Astrocyte (in vitro differentiated cells and primary cell): Measurements from ENCODE around the gene CLASRP. TPM values are rescaled to one million over a fixed set of nuclear protein-coding genes. Genes with fewer than 3 reads are reported as not detected.

ENCODE experiments used
- DNase-seq: peaks from one replicate; pipeline ENCODE4 v3.0.0-alpha.2; 2010; ENCODE audit warnings: low read depth
- FAIRE-seq: peaks from 2 replicates; lab custom pipeline; 2011; peaks lifted over from hg19 to GRCh38; lab: Jason Lieb, UNC
- H2AFZ ChIP-seq: 2 replicates; pipeline ENCODE4 v1.6.0; 2012; ENCODE audit warnings: low read depth, low read length, inconsistent platforms
- H3K27ac ChIP-seq: 2 replicates; pipeline ENCODE4 v1.5.1; 2011; ENCODE audit warnings: low read depth, low read length, inconsistent platforms
- H3K27me3 ChIP-seq: 2 replicates; pipeline ENCODE4 v1.6.0; 2011; ENCODE audit warnings: low read length, inconsistent platforms; ENCODE audit not compliant: insufficient read depth
- H3K36me3 ChIP-seq: 2 replicates; pipeline ENCODE4 v1.5.1; 2011; ENCODE audit warnings: low read length, inconsistent platforms; ENCODE audit not compliant: insufficient read depth
- H3K4me1 ChIP-seq: 2 replicates; pipeline ENCODE4 v1.5.1; 2011; ENCODE audit warnings: low read length, inconsistent platforms; ENCODE audit not compliant: insufficient read depth
- H3K4me2 ChIP-seq: 2 replicates; pipeline ENCODE4 v1.6.0; 2012; ENCODE audit warnings: low read length, inconsistent platforms
- H3K4me3 ChIP-seq: 2 replicates; pipeline ENCODE4 v1.5.1; 2011; ENCODE audit warnings: low read depth, mild to moderate bottlenecking, low read length, inconsistent platforms; ENCODE audit not compliant: insufficient read depth
- H3K79me2 ChIP-seq: 2 replicates; pipeline ENCODE4 v1.6.0; 2012; ENCODE audit warnings: mild to moderate bottlenecking, low read length, inconsistent platforms; ENCODE audit not compliant: insufficient read depth
- H3K9ac ChIP-seq: 2 replicates; pipeline ENCODE4 v1.6.0; 2012; ENCODE audit warnings: mild to moderate bottlenecking, low read length, inconsistent platforms
- H3K9me3 ChIP-seq: 2 replicates; pipeline ENCODE4 v1.5.1; 2012; ENCODE audit warnings: low read depth, mild to moderate bottlenecking, low read length, inconsistent platforms; ENCODE audit not compliant: insufficient read depth
- H4K20me1 ChIP-seq: 2 replicates; pipeline ENCODE4 v1.6.0; 2012; ENCODE audit warnings: low read length, inconsistent platforms; ENCODE audit not compliant: insufficient read depth
- H3K27ac Mint-ChIP-seq: one replicate; pipeline ENCODE4 v1.8.0; 2021; ENCODE audit warnings: mild to moderate bottlenecking, mixed read lengths; ENCODE audit not compliant: unreplicated experiment
- H3K27me3 Mint-ChIP-seq: one replicate; pipeline ENCODE4 v1.8.0; 2021; ENCODE audit warnings: low read depth, mixed read lengths; ENCODE audit not compliant: unreplicated experiment
- H3K36me3 Mint-ChIP-seq: one replicate; pipeline ENCODE4 v1.8.0; 2021; ENCODE audit warnings: low read depth, mixed read lengths; ENCODE audit not compliant: unreplicated experiment
- H3K4me1 Mint-ChIP-seq: one replicate; pipeline ENCODE4 v1.8.0; 2021; ENCODE audit warnings: low read depth, mixed read lengths; ENCODE audit not compliant: unreplicated experiment
- H3K4me3 Mint-ChIP-seq: one replicate; pipeline ENCODE4 v1.8.0; 2021; ENCODE audit warnings: mild to moderate bottlenecking, moderate library complexity, mixed read lengths; ENCODE audit not compliant: unreplicated experiment
- H3K9me3 Mint-ChIP-seq: one replicate; pipeline ENCODE4 v1.8.0; 2021; ENCODE audit warnings: mild to moderate bottlenecking, mixed read lengths; ENCODE audit not compliant: unreplicated experiment
- CTCF ChIP-seq: IDR thresholded peaks from 2 replicates; pipeline ENCODE4 v1.5.1; 2011; ENCODE audit warnings: low read depth, mild to moderate bottlenecking, inconsistent platforms, low read length, moderate library complexity; ENCODE audit not compliant: insufficient read depth
- EZH2 ChIP-seq: IDR thresholded peaks from 2 replicates; pipeline ENCODE4 v1.6.1; 2012; ENCODE audit warnings: mild to moderate bottlenecking, low read length, inconsistent platforms; ENCODE audit not compliant: insufficient read depth
- total RNA-seq: library from RNA; stranded (reverse); gene quantifications from 2 replicates; pipeline ENCODE4 v1.2.1, GENCODE V29; 2021

CLASRP gene
- total RNA-seq, 1 donor from 2014 or later, result 45.5 TPM

GRCh38 chr19:45079063-45079910 is 40.4 kb downstream of the CLASRP start, which contains the start of gene GEMIN7:
TSS of gene GEMIN7 (plus strand) at chr19:45079260. CDS start at chr19:45090115, 10,855 bp downstream.
- peak within 1 kb of the TSS; percentile 81 for H3K4me3 ChIP-seq
- peaks cover 14% of the 10 kb centered on the region for H3K4me1 ChIP-seq
- peak; percentile 51 for DNase-seq
- Mint-ChIP-seq H3K9me3 (peaks cover 2% of the 10 kb centered on the region), H3K27me3 (peaks cover 3% of the 10 kb centered on the region), H3K4me3 (peak within 1 kb of the TSS; percentile 100), H3K4me1 (peaks cover 4% of the 10 kb centered on the region), H3K36me3 (peaks cover 8% of the 10 kb centered on the region), H3K27ac (peak within 1 kb of the TSS; percentile 99)
- no peaks in the 10 kb centered on the region for H3K36me3 ChIP-seq
- H3K79me2 ChIP-seq, result peaks cover 46% of the 10 kb centered on the region
- H2AFZ ChIP-seq, result peak within 1 kb of the TSS; percentile 89
- TF ChIP-seq EZH2 (no peak), CTCF (no peak)
- H3K27ac ChIP-seq, result peak within 1 kb of the TSS; percentile 73
- H3K9me3 ChIP-seq, result no peaks in the 10 kb centered on the region
- H3K9ac ChIP-seq, result peak within 1 kb of the TSS; percentile 94
- peak within 1 kb of the TSS; percentile 96 for H3K4me2 ChIP-seq
- H4K20me1 ChIP-seq, result peaks cover 29% of the 10 kb centered on the region
- H3K27me3 ChIP-seq, result no peaks in the 10 kb centered on the region
- FAIRE-seq, result no peak

- H3K36me3 Mint-ChIP-seq, result peaks cover 8% of the 10 kb centered on the region
- FAIRE-seq (no peak), DNase-seq (no peak)
- H3K4me1 Mint-ChIP-seq, result peaks cover 4% of the 10 kb centered on the region
- H3K27me3 Mint-ChIP-seq, result no peaks in the 10 kb centered on the region
- H4K20me1 ChIP-seq, result peaks cover 29% of the 10 kb centered on the region
- peaks cover 14% of the 10 kb centered on the region for H3K4me1 ChIP-seq
- H3K79me2 ChIP-seq, result peaks cover 47% of the 10 kb centered on the region
- H3K36me3 ChIP-seq, result no peaks in the 10 kb centered on the region
- peak overlapping the region; percentile 99 for H3K27ac Mint-ChIP-seq
- peak overlapping the region; percentile 100 for H3K4me3 Mint-ChIP-seq
- peak overlapping the region; percentile 96 for H3K4me2 ChIP-seq
- H3K4me3 ChIP-seq, result peak overlapping the region; percentile 81
- no peaks in the 10 kb centered on the region for H3K27me3 ChIP-seq
- no peak for TF ChIP-seq EZH2
- no peak for TF ChIP-seq CTCF
- H3K9me3 ChIP-seq, result no peaks in the 10 kb centered on the region
- peak overlapping the region; percentile 94 for H3K9ac ChIP-seq
- H3K9me3 Mint-ChIP-seq, result peaks cover 2% of the 10 kb centered on the region
- no peak overlapping the region for H2AFZ ChIP-seq
- H3K27ac ChIP-seq, result peak overlapping the region; percentile 28
Observed at GRCh38 chr19:45079911-45080370, 41.1 kb downstream of the CLASRP start.

GRCh38 chr19:45082170-45082569 is 43.3 kb downstream of the CLASRP start:
- peaks cover 7% of the 10 kb centered on the region for H3K4me1 ChIP-seq
- TF ChIP-seq CTCF, result no peak
- TF ChIP-seq EZH2, result no peak
- H3K9me3 ChIP-seq, result no peaks in the 10 kb centered on the region
- no peak overlapping the region for H3K4me3 Mint-ChIP-seq
- no peak overlapping the region for H3K4me2 ChIP-seq
- no peak overlapping the region for H3K27ac Mint-ChIP-seq
- H3K79me2 ChIP-seq, result peaks cover 64% of the 10 kb centered on the region
- peaks cover 12% of the 10 kb centered on the region for H3K36me3 Mint-ChIP-seq
- no peak overlapping the region for H2AFZ ChIP-seq
- no peaks in the 10 kb centered on the region for H3K27me3 ChIP-seq
- H3K36me3 ChIP-seq, result no peaks in the 10 kb centered on the region
- no peak for DNase-seq
- H4K20me1 ChIP-seq, result peaks cover 42% of the 10 kb centered on the region
- H3K9ac ChIP-seq, result no peak overlapping the region
- H3K4me1 Mint-ChIP-seq, result peaks cover 4% of the 10 kb centered on the region
- no peaks in the 10 kb centered on the region for H3K27me3 Mint-ChIP-seq
- H3K4me3 ChIP-seq, result no peak overlapping the region
- FAIRE-seq, result no peak
- H3K9me3 Mint-ChIP-seq, result peaks cover 2% of the 10 kb centered on the region
- H3K27ac ChIP-seq, result no peak overlapping the region
